ENCODE data around the gene SIGLEC10. TPM values are rescaled to one million over a fixed set of nuclear protein-coding genes. Genes with fewer than 3 reads are reported as not detected.

Gene SIGLEC10
- total and polyA plus RNA-seq, 9 of the 15 experiments (the other 6 are each of a cell fraction or from before 2014, with no cell fraction given) = 0.10 to 1.8 (median 0.82) TPM

GRCh38 chr19:51367565-51368365, 49.7 kb downstream of the SIGLEC10 start (continued):
- TF ChIP-seq BRF2 (IDR thresholded peaks at IDR 0.05; ENCODE audit: borderline replicate concordance, insufficient read depth, insufficient read length) (no peak), STAT6 (CRISPR knock-in tag; IDR thresholded peaks at IDR 0.05) (no peak), NFE2 (IDR thresholded peaks at IDR 0.05; ENCODE audit: low read depth) (no peak), E2F6 (IDR thresholded peaks at IDR 0.05; ENCODE audit: borderline replicate concordance in 1 of 2, extremely low read depth in 1 of 2, insufficient read depth in 1 of 2, insufficient read length in 1 of 2, low read depth in 1 of 2, low read length in 1 of 2, poor library complexity in 1 of 2, severe bottlenecking in 1 of 2) (peak in 1 of 2 experiments; percentile 48), ZNF696 (CRISPR knock-in tag; conservative IDR thresholded peaks at IDR 0.05) (no peak), ZNF436 (CRISPR knock-in tag; IDR thresholded peaks at IDR 0.05) (no peak), ZBTB43 (CRISPR knock-in tag; IDR thresholded peaks at IDR 0.05) (no peak), MEF2D (tag; conservative IDR thresholded peaks at IDR 0.05; ENCODE audit: low read depth) (no peak), EP400 (IDR thresholded peaks at IDR 0.05) (peak; percentile 95), DPF2 (IDR thresholded peaks at IDR 0.05) (peak; percentile 71; the same call in 1 of the 2 replicates), RNF219 (CRISPR knock-in tag; IDR thresholded peaks at IDR 0.05) (no peak), ZNF785 (CRISPR knock-in tag; IDR thresholded peaks at IDR 0.05) (no peak), BCOR (IDR thresholded peaks at IDR 0.05) (peak; percentile 24; the same call in 1 of the 2 replicates), RAD21 (CRISPR knock-in tag; conservative IDR thresholded peaks at IDR 0.05 in 1 of 2, IDR thresholded peaks at IDR 0.05 in 1 of 2) (peak in 1 of 2 experiments; percentile 5; a peak in 1 of 4 replicates), SAP30 (IDR thresholded peaks at IDR 0.05; ENCODE audit: borderline replicate concordance, insufficient read depth, low read depth, low read length, poor library complexity, severe bottlenecking) (peak; percentile 65), ZNF707 (CRISPR knock-in tag; conservative IDR thresholded peaks at IDR 0.05) (no peak), ZNF324 (CRISPR knock-in tag; IDR thresholded peaks at IDR 0.05) (no peak), ERF (CRISPR knock-in tag; IDR thresholded peaks at IDR 0.05) (no peak)

All from K562 (cell line).